ENCODE results near the gene CHCHD10.

CHCHD10 gene

DNA sequence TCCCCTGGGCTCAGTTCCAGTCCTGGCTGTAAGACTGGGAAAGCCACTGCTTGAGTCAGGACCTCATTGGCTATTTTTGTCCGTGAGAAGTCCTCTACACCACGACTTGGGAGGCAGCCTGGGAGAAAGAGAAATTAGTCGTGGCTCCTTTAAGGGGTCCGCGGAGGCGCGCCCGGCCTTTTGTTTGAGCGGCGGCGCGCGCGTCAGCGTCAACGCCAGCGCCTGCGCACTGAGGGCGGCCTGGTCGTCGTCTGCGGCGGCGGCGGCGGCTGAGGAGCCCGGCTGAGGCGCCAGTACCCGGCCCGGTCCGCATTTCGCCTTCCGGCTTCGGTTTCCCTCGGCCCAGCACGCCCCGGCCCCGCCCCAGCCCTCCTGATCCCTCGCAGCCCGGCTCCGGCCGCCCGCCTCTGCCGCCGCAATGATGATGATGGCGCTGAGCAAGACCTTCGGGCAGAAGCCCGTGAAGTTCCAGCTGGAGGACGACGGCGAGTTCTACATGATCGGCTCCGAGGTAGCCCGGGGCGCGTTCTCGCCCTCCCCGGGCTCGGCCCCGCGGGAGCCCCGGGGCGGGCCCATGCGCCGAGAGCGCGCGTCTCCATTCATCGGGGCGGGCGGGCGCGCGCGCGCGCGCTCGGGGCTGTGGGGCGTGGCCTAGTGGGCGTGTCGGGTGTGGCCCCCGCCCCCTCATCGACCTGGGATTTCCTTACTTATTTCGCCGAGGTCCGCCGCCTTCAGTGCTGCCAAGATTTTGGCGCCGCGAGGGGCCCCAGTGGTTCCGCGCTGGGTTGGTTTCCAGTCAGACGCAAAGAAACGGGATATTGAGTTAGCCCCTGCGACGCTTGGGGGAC is 19.2 kb upstream of the CHCHD10 start, which contains the start of gene SMARCB1:
TSS of gene SMARCB1 (plus strand) at position 215 of the 848 bp plus-strand sequence. CDS start at position 419, 204 bp downstream.
- DNase-seq = peak; percentile 30 to 92

DNA sequence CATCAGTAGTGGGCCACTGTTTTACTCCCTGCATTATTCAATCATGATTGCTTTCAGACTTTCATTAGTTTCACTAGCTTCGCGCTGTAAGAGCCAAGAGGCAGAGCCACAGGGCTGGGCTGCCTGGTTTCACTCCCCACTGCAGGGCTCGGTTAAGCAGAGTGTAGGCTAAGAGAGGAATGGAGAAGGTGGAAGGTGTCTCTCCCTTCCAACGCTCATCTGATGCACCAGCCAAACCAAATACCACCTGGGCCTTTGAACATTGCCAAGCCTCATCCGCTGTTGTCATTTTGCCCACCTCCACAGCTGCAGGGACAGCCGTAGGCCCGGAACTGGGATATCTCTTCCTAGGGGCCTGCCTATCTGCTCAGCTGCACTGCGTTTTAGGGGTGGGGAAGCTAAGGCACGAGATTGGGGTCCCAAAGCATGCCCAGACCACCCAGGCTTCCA is 18.5 kb upstream of the CHCHD10 start:
- no peak for DNase-seq

DNA sequence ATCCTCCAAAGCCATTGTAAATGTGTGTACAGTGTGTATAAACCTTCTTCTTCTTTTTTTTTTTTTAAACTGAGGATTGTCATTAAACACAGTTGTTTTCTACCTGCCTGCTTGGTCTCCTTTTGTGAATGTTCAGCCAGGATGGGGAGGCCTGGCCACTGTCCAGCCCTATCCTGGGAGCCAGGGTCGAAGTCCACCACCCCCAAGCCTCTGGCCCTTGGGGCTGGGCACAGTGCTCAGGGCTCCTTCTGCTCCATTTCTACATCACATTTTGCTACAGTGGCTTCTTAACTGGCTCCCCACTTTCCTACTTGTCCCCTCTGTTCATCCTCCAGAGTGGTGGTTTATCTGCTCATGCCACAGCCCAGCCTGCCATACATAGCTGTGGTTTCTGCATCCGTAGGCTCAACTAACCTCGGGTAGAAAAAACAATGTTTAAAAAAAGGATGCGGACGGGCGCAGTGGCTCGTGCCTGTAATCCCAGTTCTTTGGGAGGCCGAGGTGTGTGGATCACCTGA is 16.5 kb upstream of the CHCHD10 start:
- no peak for DNase-seq

DNA sequence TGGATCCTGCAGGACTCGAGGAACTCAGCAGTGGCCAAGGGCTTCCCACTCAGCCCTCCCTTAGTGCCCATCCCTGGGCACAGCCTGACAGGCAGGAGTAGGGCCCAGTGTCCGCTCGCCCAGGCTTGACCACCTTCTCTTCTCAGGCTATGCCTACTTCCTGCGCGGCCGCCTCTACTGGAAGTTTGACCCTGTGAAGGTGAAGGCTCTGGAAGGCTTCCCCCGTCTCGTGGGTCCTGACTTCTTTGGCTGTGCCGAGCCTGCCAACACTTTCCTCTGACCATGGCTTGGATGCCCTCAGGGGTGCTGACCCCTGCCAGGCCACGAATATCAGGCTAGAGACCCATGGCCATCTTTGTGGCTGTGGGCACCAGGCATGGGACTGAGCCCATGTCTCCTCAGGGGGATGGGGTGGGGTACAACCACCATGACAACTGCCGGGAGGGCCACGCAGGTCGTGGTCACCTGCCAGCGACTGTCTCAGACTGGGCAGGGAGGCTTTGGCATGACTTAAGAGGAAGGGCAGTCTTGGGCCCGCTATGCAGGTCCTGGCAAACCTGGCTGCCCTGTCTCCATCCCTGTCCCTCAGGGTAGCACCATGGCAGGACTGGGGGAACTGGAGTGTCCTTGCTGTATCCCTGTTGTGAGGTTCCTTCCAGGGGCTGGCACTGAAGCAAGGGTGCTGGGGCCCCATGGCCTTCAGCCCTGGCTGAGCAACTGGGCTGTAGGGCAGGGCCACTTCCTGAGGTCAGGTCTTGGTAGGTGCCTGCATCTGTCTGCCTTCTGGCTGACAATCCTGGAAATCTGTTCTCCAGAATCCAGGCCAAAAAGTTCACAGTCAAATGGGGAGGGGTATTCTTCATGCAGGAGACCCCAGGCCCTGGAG is 15.7 kb upstream of the CHCHD10 start:
- DNase-seq = no peak

DNA sequence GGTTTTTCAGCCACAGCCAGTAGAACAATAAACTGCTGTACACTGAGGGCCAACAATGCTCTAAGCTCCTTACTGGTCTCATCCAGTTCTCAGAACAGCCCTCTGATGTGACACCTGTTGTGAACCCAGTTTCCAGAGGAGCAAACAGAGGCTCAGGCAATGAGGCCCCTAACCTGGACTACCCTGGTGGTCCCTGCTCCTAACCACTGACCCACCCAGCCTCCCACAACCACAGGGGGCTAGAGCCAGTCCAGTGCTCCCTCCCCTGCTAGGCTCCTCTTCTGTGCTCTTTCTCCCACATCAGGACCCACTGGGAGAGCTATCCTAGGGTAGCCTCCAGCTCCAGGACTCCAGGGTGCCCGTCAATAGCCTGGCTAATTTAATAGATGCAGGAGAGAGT is 14.9 kb upstream of the CHCHD10 start:
- DNase-seq = no peak

DNA sequence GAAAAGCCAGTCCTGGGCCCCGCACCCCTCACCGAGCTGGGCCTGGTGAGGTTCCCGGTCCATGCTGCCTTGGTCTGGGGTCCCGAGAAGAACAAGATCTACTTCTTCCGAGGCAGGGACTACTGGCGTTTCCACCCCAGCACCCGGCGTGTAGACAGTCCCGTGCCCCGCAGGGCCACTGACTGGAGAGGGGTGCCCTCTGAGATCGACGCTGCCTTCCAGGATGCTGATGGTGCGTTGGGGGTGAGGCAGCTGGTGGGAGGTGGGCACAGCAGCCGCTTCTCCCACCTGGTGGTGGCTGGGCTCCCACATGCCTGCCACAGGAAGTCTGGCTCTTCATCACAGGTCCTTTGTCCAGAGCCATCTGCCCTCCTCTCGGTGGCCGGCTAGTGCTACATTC is 14.5 kb upstream of the CHCHD10 start:
- DNase-seq = no peak

DNA sequence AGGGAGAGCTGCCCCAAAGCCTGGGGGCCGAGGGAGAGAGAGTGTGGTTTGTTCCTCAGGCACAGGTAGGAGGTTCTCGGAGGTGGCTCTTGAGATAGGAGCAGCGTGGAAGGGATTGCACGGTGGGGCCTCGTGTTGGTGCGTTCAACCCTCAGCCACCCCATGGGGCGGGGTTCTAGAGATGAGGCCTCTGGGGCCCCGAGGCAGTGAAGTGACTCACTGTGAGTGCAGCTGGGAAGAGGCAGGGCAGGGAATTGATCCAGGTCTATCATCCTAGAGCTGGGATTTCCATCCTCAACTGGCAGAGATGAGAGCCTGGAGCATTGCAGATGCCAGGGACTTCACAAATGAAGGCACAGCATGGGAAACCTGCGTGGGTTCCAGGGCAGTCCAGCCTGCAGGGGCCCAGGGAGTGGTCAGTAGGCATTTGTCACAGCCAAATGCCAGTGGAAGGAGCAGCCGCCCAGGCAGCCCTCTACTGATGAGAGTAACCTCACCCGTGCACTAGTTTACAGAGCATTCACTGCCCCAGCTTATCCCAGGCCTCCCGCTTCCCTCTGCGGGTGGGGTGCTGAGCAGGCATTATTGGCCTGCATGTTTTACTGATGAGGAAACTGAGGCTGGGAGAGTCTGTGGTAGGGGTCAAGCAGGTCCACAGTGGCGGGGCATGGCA is 13.9 kb upstream of the CHCHD10 start:
- no peak for DNase-seq

DNA sequence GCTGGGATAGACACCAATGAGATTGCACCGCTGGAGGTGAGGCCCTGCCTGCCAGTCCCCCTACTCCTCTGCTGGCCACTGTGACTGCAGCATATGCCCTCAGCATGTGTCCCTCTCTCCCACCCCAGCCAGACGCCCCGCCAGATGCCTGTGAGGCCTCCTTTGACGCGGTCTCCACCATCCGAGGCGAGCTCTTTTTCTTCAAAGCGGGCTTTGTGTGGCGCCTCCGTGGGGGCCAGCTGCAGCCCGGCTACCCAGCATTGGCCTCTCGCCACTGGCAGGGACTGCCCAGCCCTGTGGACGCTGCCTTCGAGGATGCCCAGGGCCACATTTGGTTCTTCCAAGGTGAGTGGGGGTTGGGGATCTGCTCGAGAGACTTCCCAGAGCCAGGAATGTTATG is 13.3 kb upstream of the CHCHD10 start:
- DNase-seq = no peak

DNA sequence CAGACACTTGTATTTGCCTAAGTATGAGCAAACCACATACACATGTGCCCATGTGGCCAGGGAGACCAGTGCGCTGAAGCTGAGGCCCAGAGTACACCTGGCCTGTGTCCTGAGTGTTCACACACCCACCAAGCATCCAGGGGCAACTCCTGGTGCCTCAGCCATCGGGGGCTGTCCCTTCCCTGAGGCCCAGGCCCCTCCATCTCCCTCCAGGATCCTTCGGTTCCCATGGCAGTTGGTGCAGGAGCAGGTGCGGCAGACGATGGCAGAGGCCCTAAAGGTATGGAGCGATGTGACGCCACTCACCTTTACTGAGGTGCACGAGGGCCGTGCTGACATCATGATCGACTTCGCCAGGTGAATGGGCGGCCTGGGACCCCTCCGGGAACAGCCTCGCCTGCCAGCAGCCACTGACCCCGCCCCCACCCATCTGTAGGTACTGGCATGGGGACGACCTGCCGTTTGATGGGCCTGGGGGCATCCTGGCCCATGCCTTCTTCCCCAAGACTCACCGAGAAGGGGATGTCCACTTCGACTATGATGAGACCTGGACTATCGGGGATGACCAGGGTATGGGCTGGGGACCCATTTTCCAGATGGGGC is 12.5 kb upstream of the CHCHD10 start:
- no peak for DNase-seq

DNA sequence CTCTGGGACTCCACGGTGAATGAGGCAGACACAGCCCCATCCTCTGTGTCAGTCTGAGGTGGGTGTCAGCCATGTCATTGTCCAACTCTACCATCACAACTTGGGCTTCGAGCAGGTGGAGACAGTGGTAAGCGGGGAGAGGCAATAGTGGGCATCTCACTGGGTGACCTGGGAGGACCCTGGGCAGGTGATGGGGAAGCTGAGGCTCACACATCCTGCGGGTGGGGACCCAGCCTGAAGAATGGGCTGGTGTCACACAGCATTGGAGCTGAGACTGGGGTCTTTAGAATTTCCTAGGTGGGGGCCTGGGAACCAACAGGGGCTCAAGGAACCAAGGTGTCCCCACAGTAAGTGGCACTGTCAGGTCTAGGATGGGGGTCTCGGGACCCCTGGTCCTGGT is 12.0 kb upstream of the CHCHD10 start:
- DNase-seq = no peak

DNA sequence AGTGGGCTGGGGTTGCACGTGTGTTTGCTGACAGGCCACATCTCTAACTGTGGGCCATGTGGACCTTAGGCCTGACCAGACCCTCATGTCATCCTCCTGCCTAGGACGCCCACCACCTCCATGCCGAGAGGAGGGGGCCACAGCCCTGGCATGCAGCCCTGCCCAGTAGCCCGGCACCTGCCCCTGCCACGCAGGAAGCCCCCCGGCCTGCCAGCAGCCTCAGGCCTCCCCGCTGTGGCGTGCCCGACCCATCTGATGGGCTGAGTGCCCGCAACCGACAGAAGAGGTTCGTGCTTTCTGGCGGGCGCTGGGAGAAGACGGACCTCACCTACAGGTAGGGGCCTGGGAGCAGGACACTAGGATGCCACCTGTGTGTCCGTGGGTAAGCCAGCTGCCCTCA is 11.3 kb upstream of the CHCHD10 start:
- no peak for DNase-seq

DNA sequence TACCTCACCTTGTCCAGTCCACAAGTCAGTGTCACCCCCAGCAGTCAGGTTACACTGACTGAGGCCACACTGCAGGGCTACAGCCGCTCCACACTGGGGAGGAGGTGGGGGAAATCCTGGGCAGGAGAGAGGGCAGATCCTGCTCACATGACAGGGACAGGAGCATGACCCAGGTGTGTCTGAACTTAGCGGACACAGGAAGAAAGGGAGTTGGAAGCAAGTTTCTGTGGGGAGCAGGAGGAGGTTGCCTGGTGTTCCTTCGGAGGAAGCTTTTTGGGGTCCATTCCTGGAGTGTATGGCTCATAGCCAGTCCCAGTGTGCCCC is 10.8 kb upstream of the CHCHD10 start:
- DNase-seq = no peak

DNA sequence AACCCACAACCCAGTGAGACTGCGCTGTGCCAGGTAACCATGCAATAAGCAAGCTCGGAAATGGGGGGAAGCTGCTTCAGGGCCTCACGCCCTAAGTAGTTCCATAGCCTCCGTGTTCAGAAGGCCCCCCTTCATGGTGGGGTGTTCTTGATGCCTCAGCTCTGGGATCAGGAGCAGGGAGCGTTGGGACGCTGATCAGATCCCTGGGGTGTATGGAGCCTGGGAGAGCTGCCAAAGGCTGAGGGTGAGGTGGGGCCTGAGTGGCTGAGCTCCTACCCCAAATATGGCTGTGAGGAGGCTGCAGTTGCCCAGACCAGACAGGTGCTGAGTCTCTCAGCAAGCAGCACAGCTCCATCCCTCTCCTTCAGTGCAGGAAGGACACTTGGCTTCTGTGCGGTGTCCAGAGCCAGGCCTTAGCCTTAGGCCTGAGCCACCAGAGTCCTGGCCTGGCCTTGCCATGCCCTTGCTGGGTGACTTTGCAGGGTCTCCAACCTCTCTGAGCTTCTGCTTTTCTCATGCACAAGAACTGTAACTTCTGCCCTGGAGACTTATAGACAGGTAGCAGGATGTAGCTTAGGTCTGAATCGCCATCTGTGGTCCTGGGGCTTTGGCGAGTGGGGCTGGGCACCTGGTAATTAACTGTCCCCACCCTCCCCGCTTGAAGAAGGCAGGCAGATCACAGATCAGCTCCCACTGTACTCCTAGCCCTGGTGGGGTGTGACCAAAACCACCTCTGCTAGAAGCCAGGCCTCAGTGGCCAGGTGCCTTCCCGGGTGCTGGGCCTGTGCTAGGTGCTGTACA is 10.2 kb upstream of the CHCHD10 start:
- DNase-seq = no peak

DNA sequence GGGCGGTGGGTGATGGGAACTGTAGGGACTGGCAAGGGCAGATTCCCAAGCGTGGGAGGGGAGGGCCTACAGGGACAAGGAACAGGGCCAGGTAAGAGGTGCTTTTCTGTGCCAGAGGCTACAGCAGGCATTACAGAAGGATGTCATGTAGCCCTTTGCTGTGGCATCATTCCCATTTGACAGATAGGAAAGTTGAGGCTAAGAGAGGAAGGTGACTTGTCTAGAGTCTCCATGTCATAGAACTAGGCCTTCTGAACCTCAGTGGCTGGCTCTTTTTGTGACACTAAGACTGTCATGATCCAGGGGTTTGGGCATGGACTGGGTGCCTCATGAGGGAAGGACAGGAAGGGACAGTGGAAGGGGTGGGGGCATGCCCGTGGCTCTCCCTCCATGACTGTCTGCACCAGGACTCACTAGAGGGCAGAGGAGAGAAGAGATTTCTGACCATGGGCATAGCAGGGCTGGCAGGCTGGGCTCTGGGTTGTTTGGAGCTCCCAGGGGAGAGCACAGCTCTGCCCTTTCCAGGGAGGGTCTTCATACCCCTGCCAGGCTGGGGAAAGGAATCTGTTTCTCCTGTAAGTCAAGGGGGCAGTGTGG is 8.1 kb upstream of the CHCHD10 start:
- no peak for DNase-seq

DNA sequence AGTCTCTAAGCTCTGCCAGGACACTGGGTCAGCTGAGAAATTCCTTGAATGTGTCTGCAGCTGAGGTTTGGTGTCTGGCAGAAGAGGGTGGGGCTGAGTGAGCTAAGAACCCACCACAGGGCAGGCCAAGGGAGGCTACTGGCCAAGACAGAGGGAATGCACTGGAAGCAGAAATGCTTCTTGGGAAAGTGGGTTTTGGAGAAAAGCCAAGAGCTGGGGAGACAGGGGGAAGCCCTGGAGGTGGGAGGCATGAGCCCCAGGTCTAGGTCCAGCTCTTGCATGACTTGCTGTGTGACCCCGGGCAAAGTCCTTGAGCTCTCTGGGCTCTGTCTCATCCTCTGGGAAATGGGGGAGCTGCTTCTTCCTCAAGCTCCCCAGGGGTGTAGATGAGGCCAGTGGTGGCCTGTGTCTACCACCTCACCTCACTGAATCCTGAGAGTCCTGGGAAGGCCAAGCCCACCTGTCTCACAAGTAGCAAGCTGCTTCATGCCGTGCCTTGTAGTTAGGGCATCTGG is 7.2 kb upstream of the CHCHD10 start:
- no peak for DNase-seq

DNA sequence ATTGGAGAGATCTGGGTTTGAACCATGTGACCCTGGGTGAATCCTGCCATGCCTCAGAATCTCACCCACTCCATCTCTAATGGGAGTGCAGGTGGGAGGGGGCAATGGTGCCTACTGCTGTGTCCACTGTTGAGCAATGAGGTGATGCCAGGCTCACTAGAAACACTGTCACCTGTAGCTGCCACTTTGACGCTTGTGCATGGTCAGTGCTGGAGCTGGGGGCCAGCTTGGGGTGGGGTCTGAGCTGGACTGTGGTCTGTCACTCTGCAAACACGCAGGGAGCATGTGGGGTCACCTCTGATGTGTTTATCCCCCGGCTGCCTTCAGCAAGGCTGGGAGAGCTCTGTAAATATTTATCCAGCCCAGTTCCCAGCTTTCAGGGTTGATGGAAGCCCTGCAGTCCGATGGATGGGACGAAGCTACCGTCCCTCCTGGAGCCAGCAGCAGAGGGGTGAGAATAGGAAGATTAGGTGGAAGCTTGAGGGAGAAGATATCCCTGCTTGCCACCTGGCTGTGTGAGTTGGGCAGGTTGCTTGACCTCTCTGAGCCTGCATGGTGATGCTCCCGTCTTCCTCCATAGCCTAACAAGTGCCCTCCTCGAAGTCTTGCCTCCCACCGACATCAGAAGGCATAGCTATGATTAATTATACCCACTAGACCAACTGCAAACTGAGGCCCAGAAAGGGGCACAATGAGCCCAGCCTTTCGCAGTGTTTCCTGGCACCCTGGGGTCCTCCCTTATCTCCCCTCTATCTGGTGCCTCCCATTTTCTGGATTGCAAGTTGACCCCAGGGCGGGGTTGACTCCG is 6.5 kb upstream of the CHCHD10 start:
- no peak for DNase-seq

DNA sequence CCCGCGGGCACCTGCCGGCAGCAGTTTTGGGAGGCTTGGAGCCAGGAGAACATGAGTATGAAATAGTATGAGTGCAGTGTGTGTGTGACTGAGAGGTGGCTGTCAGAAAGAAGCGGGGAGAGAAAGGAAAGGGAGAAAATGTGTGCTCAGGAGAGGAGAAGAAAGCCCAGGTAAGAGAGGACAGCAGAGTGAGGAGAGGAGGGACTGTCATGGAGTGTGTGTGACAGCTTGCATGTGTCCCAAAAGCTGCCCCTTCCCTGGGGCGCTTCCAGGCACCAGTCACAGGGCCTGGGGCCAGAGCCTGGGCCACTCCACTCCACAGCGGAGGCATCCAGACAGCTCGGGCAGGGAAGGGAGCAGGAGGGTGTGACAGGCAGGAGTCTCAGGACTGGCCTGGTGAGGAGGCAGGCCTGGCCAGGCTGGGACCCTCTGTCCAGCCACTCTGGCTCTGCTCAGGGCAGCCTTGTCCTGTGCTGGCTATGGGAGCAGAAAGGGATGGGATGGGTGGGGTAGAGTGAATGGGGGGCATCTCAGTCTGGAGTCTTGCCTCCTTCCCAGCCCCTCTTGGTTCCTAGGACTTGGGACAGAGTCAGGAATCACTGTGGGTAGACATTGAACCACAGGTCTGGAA is 5.8 kb upstream of the CHCHD10 start:
- DNase-seq = no peak

DNA sequence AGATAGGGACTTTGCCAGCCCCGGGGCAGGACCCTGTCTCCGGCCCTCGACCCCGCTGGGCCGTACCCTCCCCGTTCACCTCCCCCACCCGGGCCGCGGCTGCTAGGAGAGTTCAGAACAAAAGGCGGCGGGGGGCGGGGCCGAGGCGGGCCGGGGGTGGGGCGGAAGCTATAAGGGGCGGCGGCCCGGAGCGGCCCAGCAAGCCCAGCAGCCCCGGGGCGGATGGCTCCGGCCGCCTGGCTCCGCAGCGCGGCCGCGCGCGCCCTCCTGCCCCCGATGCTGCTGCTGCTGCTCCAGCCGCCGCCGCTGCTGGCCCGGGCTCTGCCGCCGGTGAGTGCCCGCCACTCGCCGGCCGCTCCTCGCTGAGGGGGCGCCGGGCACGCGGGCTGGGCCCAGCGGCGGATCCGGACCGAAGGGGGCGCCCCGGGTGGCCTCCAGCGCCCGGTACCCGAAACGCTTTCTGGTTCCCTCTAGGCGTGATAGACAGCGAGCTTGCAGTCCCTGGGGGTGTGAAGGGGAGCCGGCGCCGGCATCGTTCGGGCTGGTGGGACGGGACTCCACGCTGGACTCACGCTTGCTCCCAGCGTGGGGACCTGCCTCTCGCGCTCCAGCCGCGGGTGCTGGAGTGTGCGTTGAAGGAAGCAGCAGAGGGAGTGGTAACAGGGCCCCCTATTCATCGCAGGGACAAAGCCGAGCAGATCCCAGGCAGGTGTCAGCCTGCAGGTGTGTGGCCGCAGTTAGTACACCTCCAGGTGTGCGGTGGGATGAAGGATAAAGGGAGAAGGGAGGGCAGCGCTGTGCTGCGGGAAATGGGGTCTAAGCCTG is 5.1 kb upstream of the CHCHD10 start, which contains the start of gene MMP11:
TSS of gene MMP11 (plus strand) at position 201 of the 825 bp plus-strand sequence. CDS start at position 223, 22 bp downstream.
- DNase-seq = peak in 1 of 2 experiments; percentile 69

DNA sequence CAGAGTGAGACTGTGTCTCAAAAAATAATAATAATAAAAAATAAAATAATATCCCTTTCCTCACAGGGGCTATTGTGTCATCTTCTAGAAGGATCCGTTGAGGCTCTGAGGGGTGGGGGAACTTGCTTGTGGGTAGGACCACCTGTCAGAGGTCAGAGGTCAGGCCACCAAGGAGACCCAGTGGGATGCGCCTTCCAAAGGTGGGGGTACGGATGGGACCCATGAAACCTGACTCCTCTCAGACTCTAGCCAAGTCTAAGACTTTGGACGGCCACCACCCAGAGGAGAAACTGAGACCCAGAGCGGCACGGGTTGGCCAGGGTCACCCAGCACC is 4.5 kb upstream of the CHCHD10 start:
- DNase-seq = no peak

Data from NCI-H526 (cell line).